ENCODE data around the gene H6PD. TPM values are rescaled to one million over a fixed set of nuclear protein-coding genes. Genes with fewer than 3 reads are reported as not detected.

H6PD gene, protein sequence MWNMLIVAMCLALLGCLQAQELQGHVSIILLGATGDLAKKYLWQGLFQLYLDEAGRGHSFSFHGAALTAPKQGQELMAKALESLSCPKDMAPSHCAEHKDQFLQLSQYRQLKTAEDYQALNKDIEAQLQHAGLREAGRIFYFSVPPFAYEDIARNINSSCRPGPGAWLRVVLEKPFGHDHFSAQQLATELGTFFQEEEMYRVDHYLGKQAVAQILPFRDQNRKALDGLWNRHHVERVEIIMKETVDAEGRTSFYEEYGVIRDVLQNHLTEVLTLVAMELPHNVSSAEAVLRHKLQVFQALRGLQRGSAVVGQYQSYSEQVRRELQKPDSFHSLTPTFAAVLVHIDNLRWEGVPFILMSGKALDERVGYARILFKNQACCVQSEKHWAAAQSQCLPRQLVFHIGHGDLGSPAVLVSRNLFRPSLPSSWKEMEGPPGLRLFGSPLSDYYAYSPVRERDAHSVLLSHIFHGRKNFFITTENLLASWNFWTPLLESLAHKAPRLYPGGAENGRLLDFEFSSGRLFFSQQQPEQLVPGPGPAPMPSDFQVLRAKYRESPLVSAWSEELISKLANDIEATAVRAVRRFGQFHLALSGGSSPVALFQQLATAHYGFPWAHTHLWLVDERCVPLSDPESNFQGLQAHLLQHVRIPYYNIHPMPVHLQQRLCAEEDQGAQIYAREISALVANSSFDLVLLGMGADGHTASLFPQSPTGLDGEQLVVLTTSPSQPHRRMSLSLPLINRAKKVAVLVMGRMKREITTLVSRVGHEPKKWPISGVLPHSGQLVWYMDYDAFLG
- 3.6 to 6.5 TPM (median 5.2 TPM) in 5 replicates for total RNA-seq (2022; extraction: Qiagen RNA extraction; ENCODE audit: low read depth)

DNA sequence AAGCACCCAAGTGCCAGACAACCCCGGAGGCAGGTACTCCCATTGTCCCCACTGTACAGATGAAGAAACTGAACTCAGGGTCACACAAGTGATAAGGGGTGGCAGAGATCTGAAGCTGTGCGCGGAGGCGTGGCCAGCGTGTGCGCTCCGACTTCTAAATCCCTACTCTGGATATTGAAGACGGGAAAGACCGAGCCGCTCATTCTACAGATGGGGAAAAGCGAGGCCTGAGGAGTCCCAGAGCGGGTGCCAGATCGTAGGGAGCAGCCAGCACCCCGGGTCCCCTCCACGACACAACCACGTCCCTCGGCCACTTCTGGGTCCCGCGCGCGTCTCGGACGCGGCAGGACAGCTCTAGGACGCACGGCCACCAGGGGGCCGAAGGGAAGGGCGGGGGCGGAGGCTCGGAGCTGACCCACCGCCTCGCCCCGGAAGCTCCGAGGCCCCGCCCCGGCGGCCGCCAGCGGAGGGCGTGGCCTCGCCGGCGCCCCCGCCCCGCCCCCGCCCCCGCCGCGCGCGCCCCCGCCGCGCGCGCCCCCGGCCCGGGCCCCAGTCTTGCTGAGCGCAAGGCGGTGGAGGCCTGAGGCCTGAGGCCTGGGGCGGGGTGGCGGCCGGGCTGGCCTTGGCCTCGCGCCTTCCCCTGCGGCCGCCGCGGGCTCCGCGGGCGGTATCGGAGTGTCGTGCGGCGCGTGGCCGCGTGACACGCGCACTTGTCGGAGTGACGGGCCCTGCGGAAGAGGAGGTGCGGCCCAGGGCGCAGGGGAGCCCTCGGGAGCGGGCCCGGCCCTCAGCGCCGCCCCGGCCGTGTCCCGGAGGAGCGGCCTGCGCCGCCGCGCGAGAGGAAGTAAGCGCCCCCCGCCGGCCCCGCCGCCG is at the start of gene H6PD:
TSS of gene H6PD (plus strand) at position 552 of the 873 bp plus-strand sequence. CDS start 10,161 bp downstream, outside the sequence.

DNA sequence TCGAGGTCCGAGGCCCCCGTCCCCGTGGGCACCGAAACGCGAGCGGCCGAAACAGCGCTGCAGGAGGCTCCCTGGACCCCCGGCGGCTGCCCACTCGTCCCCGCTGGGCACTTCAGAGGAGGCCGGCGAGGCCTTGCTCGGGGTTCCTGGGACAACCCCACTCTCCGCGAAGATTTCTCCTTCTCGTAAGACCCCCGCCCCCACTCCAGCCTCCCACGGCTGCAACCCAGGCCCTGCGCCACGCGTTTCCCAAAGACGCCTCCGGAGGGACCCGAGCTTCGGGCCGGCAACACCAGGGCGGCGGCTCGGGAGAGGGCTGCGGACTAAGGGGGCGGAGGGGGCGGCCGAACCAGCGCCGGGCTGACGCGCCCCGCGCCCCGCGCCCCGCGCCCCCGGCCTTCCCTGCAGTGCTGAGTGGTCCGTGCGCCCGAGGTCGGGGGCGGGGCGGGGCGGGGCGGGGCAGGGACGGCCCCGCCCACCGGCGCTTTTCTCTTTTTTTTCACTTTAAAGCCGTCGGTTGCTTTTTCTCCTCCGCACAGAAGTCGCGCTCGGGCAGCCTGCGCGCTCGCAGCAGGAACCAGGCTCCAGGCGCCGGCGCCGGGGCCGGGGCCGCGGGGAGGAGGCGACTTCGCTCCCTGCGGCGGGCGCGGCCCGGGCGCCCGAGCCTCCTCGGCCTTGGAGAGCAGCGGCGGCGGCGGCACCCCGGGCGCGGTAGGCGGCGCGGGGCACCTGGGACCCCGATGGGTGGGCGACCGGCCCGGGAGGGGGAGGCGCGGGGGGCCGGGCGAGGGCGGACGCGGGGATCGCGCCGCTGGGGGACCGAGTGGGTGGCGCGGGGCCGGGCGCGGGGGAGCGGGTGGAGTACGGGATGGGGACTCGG is 58.0 kb downstream of the H6PD start, which contains the start of gene SPSB1:
TSS of gene SPSB1 (plus strand) at position 534 of the 880 bp plus-strand sequence. CDS start 62,998 bp downstream, outside the sequence.

Other genes starting within 250 kb of the H6PD start
- gene SLC2A7, start 208.4 kb upstream of the H6PD start, total RNA-seq (2022; extraction: Qiagen RNA extraction; ENCODE audit: low read depth), result not detected in 5 replicates
- 0.05 to 0.26 TPM (median 0.13 TPM) in 5 replicates for gene SLC2A5, start 165.1 kb upstream of the H6PD start, total RNA-seq (2022; extraction: Qiagen RNA extraction; ENCODE audit: low read depth)
- 4.1 to 6.6 TPM (median 5.4 TPM) in 5 replicates for gene GPR157, start 105.7 kb upstream of the H6PD start, total RNA-seq (2022; extraction: Qiagen RNA extraction; ENCODE audit: low read depth)
- gene SPSB1, start 58.1 kb downstream of the H6PD start, total RNA-seq (2022; extraction: Qiagen RNA extraction; ENCODE audit: low read depth), result 27.6 to 29.2 TPM (median 28.0 TPM) in 5 replicates

All from A549 treated with CpdA at 1 μM for 4 hours (cell line).